Measurements from ENCODE around the gene DSCAML1. TPM values are rescaled to one million over a fixed set of nuclear protein-coding genes. Genes with fewer than 3 reads are reported as not detected.

DSCAML1 gene
- total and polyA plus RNA-seq, 2 of the 8 experiments (the other 6 are each of a cell fraction or from before 2014, with no cell fraction given), result 0.19 to 0.24 TPM

DNA sequence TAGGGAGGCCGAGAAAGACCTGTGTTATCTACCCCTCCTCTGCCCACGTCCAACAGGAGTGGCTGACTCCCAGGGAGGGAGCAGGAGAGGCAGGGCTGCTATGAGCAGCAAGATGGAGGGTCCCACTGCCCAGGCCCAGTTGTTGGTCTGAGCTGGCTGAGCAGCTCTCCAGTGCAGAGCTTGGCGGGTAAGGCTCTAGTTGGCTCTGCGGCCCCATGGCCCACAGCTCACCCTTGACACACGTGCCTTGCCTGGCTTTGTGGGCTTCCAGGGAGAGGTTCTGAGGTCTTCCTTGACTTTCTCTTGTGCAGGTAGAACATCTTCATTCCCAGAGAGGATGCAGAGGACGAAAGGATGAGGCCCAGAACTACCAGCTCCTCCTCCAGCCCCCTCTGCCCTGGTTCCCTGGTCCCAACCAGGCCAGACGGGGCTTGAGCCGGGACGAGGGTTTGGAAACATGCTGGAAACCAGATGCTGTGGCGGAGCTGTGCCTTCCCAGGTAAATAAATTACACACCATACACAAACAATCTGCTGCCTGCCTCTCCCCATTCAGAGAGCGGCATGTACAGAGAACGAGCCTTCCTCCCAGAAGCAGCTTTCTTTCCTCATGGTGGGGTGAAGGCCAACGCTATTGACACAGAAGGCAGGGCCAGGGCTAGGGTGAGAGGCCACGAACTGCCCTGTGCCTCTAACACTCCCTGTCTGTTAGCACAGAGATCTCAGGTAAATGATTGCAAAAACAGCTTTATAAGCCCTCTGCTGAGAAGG, 48.1 kb downstream of the DSCAML1 start:
- Histone ChIP-seq H2AK5ac (ENCODE audit: low read depth, low read length) (no peak overlapping the region), H3K27me3 (replicated peaks in 1 of 4; ENCODE audit: control insufficient read depth in 3 of 4, extremely low read depth in 1 of 4, insufficient read depth in 3 of 4, low read length in 3 of 4) (no peaks in the 10 kb centered on the region; a peak in 1 of 7 replicates), H3K9me3 (ENCODE audit: insufficient read depth in 2 of 2, low read depth in 1 of 2, low read length in 1 of 2) (no peaks in the 10 kb centered on the region), H3K56ac (replicated peaks; ENCODE audit: insufficient read length, low read depth, low read length) (no peak overlapping the region), H3K23ac (ENCODE audit: insufficient read length) (no peak overlapping the region), H3K79me1 (ENCODE audit: low read depth, low read length) (no peaks in the 10 kb centered on the region), H2BK12ac (ENCODE audit: low read depth, low read length) (no peak overlapping the region; the same call in 1 of the 2 replicates), H3K14ac (ENCODE audit: insufficient read length) (no peak overlapping the region), H4K20me1 (replicated peaks in 1 of 2; ENCODE audit: control insufficient read depth in 1 of 2, insufficient read depth in 2 of 2, low read length in 2 of 2) (peaks cover 0 to 1% of the 10 kb centered on the region in 2 experiments), H3K23me2 (ENCODE audit: low read depth, low read length) (no peaks in the 10 kb centered on the region), H4K5ac (ENCODE audit: insufficient read length, low read depth, low read length) (no peak overlapping the region), H3K79me2 (ENCODE audit: control insufficient read depth in 1 of 2, insufficient read depth in 2 of 2, low read length in 2 of 2) (no peaks in the 10 kb centered on the region), H3K4ac (replicated peaks; ENCODE audit: insufficient read length, low read depth, low read length) (no peak overlapping the region), H3K4me3 (ENCODE audit: extremely low read depth in 1 of 4, insufficient read depth in 2 of 4, low read depth in 3 of 4, low read length in 4 of 4) (no peak overlapping the region), H2BK120ac (replicated peaks; ENCODE audit: low read depth, low read length) (no peak overlapping the region), H2BK20ac (ENCODE audit: low read length) (no peak overlapping the region), H3K18ac (ENCODE audit: extremely low read depth, low read length) (no peak overlapping the region; the same call in 1 of the 2 replicates), H4K8ac (ENCODE audit: extremely low read depth, insufficient read depth, low read length) (no peak overlapping the region; the same call in 1 of the 2 replicates), H3K9ac (replicated peaks in 1 of 4; ENCODE audit: extremely low read depth in 1 of 4, low read depth in 3 of 4, low read length in 3 of 4) (no peak overlapping the region), H3K4me1 (replicated peaks in 1 of 4; ENCODE audit: control insufficient read depth in 3 of 4, insufficient read depth in 4 of 4, low read length in 3 of 4) (peaks cover 0 to 4% (median 1%) of the 10 kb centered on the region in 4 experiments; a peak in 5 of 7 replicates), H4K91ac (replicated peaks; ENCODE audit: insufficient read length, low read length) (peak overlapping the region; percentile 7), H2BK15ac (ENCODE audit: low read length) (no peak overlapping the region), H3K4me2 (ENCODE audit: insufficient read depth in 1 of 2, low read depth in 2 of 2, low read length in 2 of 2) (no peak overlapping the region), H2BK5ac (ENCODE audit: low read depth, low read length) (no peak overlapping the region), H2AFZ (ENCODE audit: low read length) (no peak overlapping the region), H3K36me3 (ENCODE audit: control insufficient read depth in 2 of 4, insufficient read depth in 4 of 4, low read length in 3 of 4) (no peaks in the 10 kb centered on the region), H3K27ac (ENCODE audit: low read depth, low read length) (no peak overlapping the region)
- CTCF ChIA-PET (ENCODE audit: partially characterized antibody), result interaction anchor here (0.5 to 1.4 kb wide), 3 partner anchors 9 to 153 kb away, joined by 3 to 4 read pairs (median 3); no protein-coding TSS in a partner anchor
- DNase-seq (ENCODE audit: low read depth in 1 of 2, low spot score in 2 of 2), result no peak
- FAIRE-seq, result no peak
- POLR2A ChIA-PET (ENCODE audit: partially characterized antibody), result no interaction called here
- 92% methylated on average over 10 of the region's 14 CpGs; no CpG with 5 or more reads in 1 of the 2 experiments for WGBS, 2 experiments (ENCODE audit: extremely low coverage in 1 of 2, insufficient coverage in 1 of 2, insufficient read length in 1 of 2, insufficient replicate concordance in 2 of 2, low coverage in 1 of 2, low lambda C conversion rate in 2 of 2, missing lambda C conversion rate in 1 of 2)
- TF ChIP-seq, protein P1, sequence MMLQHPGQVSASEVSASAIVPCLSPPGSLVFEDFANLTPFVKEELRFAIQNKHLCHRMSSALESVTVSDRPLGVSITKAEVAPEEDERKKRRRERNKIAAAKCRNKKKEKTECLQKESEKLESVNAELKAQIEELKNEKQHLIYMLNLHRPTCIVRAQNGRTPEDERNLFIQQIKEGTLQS (IDR thresholded peaks at IDR 0.05; ENCODE audit: insufficient read depth, low read depth, low read length), result no peak
- TF ChIP-seq CHD1 (IDR thresholded peaks at IDR 0.05; ENCODE audit: low read depth, low read length) (no peak), ZNF274 (IDR thresholded peaks at IDR 0.05; ENCODE audit: borderline replicate concordance, extremely low read depth, low read length) (no peak), HDAC2 (IDR thresholded peaks at IDR 0.05; ENCODE audit: borderline replicate concordance in 1 of 2, low read depth in 2 of 2, low read length in 2 of 2) (no peak), MAFK (IDR thresholded peaks at IDR 0.05; ENCODE audit: low read depth, low read length) (no peak), RBBP5 (IDR thresholded peaks at IDR 0.05; ENCODE audit: borderline replicate concordance, low read depth, low read length) (no peak), TBP (IDR thresholded peaks at IDR 0.05; ENCODE audit: low read depth, low read length) (no peak), YY1 (IDR thresholded peaks at IDR 0.05; ENCODE audit: low read depth, low read length) (no peak)
- TF ChIP-seq, protein P2, sequence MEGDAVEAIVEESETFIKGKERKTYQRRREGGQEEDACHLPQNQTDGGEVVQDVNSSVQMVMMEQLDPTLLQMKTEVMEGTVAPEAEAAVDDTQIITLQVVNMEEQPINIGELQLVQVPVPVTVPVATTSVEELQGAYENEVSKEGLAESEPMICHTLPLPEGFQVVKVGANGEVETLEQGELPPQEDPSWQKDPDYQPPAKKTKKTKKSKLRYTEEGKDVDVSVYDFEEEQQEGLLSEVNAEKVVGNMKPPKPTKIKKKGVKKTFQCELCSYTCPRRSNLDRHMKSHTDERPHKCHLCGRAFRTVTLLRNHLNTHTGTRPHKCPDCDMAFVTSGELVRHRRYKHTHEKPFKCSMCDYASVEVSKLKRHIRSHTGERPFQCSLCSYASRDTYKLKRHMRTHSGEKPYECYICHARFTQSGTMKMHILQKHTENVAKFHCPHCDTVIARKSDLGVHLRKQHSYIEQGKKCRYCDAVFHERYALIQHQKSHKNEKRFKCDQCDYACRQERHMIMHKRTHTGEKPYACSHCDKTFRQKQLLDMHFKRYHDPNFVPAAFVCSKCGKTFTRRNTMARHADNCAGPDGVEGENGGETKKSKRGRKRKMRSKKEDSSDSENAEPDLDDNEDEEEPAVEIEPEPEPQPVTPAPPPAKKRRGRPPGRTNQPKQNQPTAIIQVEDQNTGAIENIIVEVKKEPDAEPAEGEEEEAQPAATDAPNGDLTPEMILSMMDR (IDR thresholded peaks at IDR 0.05; ENCODE audit: control extremely low read depth in 1 of 3, insufficient read depth in 1 of 3, low read depth in 1 of 3, low read length in 3 of 3), result no peak

Data from H1 (cell line).